Neuron (in vitro differentiated cells): ENCODE measurements around the gene ALPK3.

ENCODE experiments used
- H2AFZ ChIP-seq: one replicate; pipeline ENCODE4 v1.6.1; 2013; ENCODE audit warnings: low read depth, mild to moderate bottlenecking, inconsistent platforms, low read length, moderate library complexity
- H3K27me3 ChIP-seq: one replicate; pipeline ENCODE4 v1.6.1; 2013; ENCODE audit warnings: low read length; ENCODE audit not compliant: insufficient read depth
- H3K36me3 ChIP-seq: one replicate; pipeline ENCODE4 v1.6.1; 2013; ENCODE audit warnings: low read length; ENCODE audit not compliant: insufficient read depth
- H3K4me1 ChIP-seq: one replicate; pipeline ENCODE4 v1.6.1; 2013; ENCODE audit warnings: low read length; ENCODE audit not compliant: insufficient read depth
- H3K4me3 ChIP-seq: 2 replicates; pipeline ENCODE4 v1.5.1; 2013; ENCODE audit warnings: mild to moderate bottlenecking, low read length, moderate library complexity
- H3K9me3 ChIP-seq: one replicate; pipeline ENCODE4 v1.6.1; 2013; ENCODE audit warnings: low read length

Gene ALPK3

GRCh38 chr15:84889991-84890669 is 73.0 kb downstream of the ALPK3 start:
- Histone ChIP-seq H3K4me1 (no peaks in the 10 kb centered on the region), H2AFZ (no peak overlapping the region), H3K36me3 (no peaks in the 10 kb centered on the region), H3K27me3 (peaks cover 7% of the 10 kb centered on the region), H3K9me3 (no peaks in the 10 kb centered on the region), H3K4me3 (no peak overlapping the region)

- Histone ChIP-seq H3K36me3 (no peaks in the 10 kb centered on the region), H3K4me1 (no peaks in the 10 kb centered on the region), H3K9me3 (no peaks in the 10 kb centered on the region), H2AFZ (no peak overlapping the region), H3K4me3 (no peak overlapping the region), H3K27me3 (peaks cover 7% of the 10 kb centered on the region)
These were observed 73.6 kb downstream of the ALPK3 start for GRCh38 chr15:84890670-84891162.

GRCh38 chr15:84891339-84891738 is 74.2 kb downstream of the ALPK3 start:
- H3K9me3 ChIP-seq: no peaks in the 10 kb centered on the region
- no peaks in the 10 kb centered on the region for H3K36me3 ChIP-seq

GRCh38 chr15:84892786-84893307 is 75.7 kb downstream of the ALPK3 start:
- Histone ChIP-seq H2AFZ (no peak overlapping the region), H3K4me3 (no peak overlapping the region), H3K36me3 (no peaks in the 10 kb centered on the region), H3K4me1 (no peaks in the 10 kb centered on the region), H3K27me3 (no peaks in the 10 kb centered on the region), H3K9me3 (no peaks in the 10 kb centered on the region)

More at GRCh38 chr15:84891339-84891738, 74.2 kb downstream of the ALPK3 start:
- Histone ChIP-seq H3K4me1 (no peaks in the 10 kb centered on the region), H2AFZ (no peak overlapping the region), H3K4me3 (no peak overlapping the region), H3K27me3 (peaks cover 6% of the 10 kb centered on the region)

GRCh38 chr15:84893607-84894006 is 76.5 kb downstream of the ALPK3 start:
- Histone ChIP-seq H3K36me3 (no peaks in the 10 kb centered on the region), H3K27me3 (no peaks in the 10 kb centered on the region), H3K4me3 (no peak overlapping the region), H3K4me1 (no peaks in the 10 kb centered on the region), H2AFZ (no peak overlapping the region), H3K9me3 (no peaks in the 10 kb centered on the region)

GRCh38 chr15:84894736-84895425 is 77.7 kb downstream of the ALPK3 start:
- no peaks in the 10 kb centered on the region for H3K4me1 ChIP-seq
- H3K9me3 ChIP-seq: no peaks in the 10 kb centered on the region
- no peaks in the 10 kb centered on the region for H3K27me3 ChIP-seq
- H3K4me3 ChIP-seq: no peak overlapping the region
- no peaks in the 10 kb centered on the region for H3K36me3 ChIP-seq
- H2AFZ ChIP-seq: no peak overlapping the region

- Histone ChIP-seq H3K4me3 (no peak overlapping the region), H3K36me3 (no peaks in the 10 kb centered on the region), H2AFZ (no peak overlapping the region), H3K9me3 (no peaks in the 10 kb centered on the region), H3K27me3 (no peaks in the 10 kb centered on the region), H3K4me1 (no peaks in the 10 kb centered on the region)
These were observed 81.6 kb downstream of the ALPK3 start for GRCh38 chr15:84898761-84899160.

GRCh38 chr15:84899750-84900149 is 82.6 kb downstream of the ALPK3 start:
- H3K27me3 ChIP-seq: no peaks in the 10 kb centered on the region

GRCh38 chr15:84901540-84901939 is 84.4 kb downstream of the ALPK3 start:
- no peak overlapping the region for H2AFZ ChIP-seq
- no peaks in the 10 kb centered on the region for H3K27me3 ChIP-seq
- H3K36me3 ChIP-seq: no peaks in the 10 kb centered on the region
- H3K9me3 ChIP-seq: no peaks in the 10 kb centered on the region
- no peak overlapping the region for H3K4me3 ChIP-seq
- H3K4me1 ChIP-seq: no peaks in the 10 kb centered on the region

More at GRCh38 chr15:84899750-84900149, 82.6 kb downstream of the ALPK3 start:
- H3K36me3 ChIP-seq: no peaks in the 10 kb centered on the region
- no peak overlapping the region for H3K4me3 ChIP-seq
- no peak overlapping the region for H2AFZ ChIP-seq
- no peaks in the 10 kb centered on the region for H3K9me3 ChIP-seq
- H3K4me1 ChIP-seq: no peaks in the 10 kb centered on the region

GRCh38 chr15:84903751-84904150 is 86.6 kb downstream of the ALPK3 start:
- Histone ChIP-seq H3K27me3 (no peaks in the 10 kb centered on the region), H2AFZ (no peak overlapping the region), H3K4me1 (no peaks in the 10 kb centered on the region), H3K4me3 (no peak overlapping the region), H3K9me3 (no peaks in the 10 kb centered on the region), H3K36me3 (no peaks in the 10 kb centered on the region)

GRCh38 chr15:84904419-84904818 is 87.3 kb downstream of the ALPK3 start:
- no peaks in the 10 kb centered on the region for H3K9me3 ChIP-seq
- no peaks in the 10 kb centered on the region for H3K36me3 ChIP-seq
- H3K4me1 ChIP-seq: no peaks in the 10 kb centered on the region
- H3K27me3 ChIP-seq: no peaks in the 10 kb centered on the region
- H3K4me3 ChIP-seq: no peak overlapping the region
- H2AFZ ChIP-seq: no peak overlapping the region

- Histone ChIP-seq H3K36me3 (no peaks in the 10 kb centered on the region), H2AFZ (no peak overlapping the region), H3K27me3 (no peaks in the 10 kb centered on the region), H3K4me3 (no peak overlapping the region), H3K4me1 (no peaks in the 10 kb centered on the region), H3K9me3 (no peaks in the 10 kb centered on the region)
These were observed 88.1 kb downstream of the ALPK3 start for GRCh38 chr15:84905016-84905916.

GRCh38 chr15:84907731-84908130 is 90.6 kb downstream of the ALPK3 start:
- no peaks in the 10 kb centered on the region for H3K36me3 ChIP-seq
- H3K4me3 ChIP-seq: no peak overlapping the region
- no peaks in the 10 kb centered on the region for H3K9me3 ChIP-seq
- H3K27me3 ChIP-seq: no peaks in the 10 kb centered on the region
- H2AFZ ChIP-seq: no peak overlapping the region
- no peaks in the 10 kb centered on the region for H3K4me1 ChIP-seq
